Ovary (tissue), 9 donors: ENCODE measurements around the gene FRMD3. TPM values are rescaled to one million over a fixed set of nuclear protein-coding genes. Genes with fewer than 3 reads are reported as not detected.

Experiments used
- DNase-seq, 5 donors: peaks; one replicate each; pipeline ENCODE4 v3.0.0-alpha.2; 2019 to 2020
- H3K27ac ChIP-seq, 2 donors: fragments of 200-600 bp; one replicate each; pipeline versions ENCODE4 v1.5.1 to v1.8.0; 2019 to 2022
- H3K27me3 ChIP-seq: fragments of 200-600 bp; one replicate; pipeline ENCODE4 v1.8.0; 2022
- H3K36me3 ChIP-seq: fragments of 200-600 bp; sonication (generic); one replicate; pipeline ENCODE4 v1.5.1; 2019
- H3K4me1 ChIP-seq: one replicate; pipeline ENCODE4 v1.8.1; 2013; ENCODE audit warnings: mild to moderate bottlenecking, moderate library complexity; ENCODE audit not compliant: insufficient read depth
- H3K4me3 ChIP-seq: fragments of 200-600 bp; sonication (generic); one replicate; pipeline ENCODE4 v1.5.1; 2017
- H3K9me3 ChIP-seq, 2 donors: fragments of 200-600 bp in 1 of 2; sonication (generic) in 1 of 2; one replicate each; pipeline versions ENCODE4 v1.5.1 to v1.8.1; 2013 to 2019; ENCODE audit warnings: mild to moderate bottlenecking in 1 of 2, moderate library complexity in 1 of 2
- EP300 ChIP-seq: sonication (generic); formaldehyde crosslinking; IDR thresholded peaks from one replicate; pipeline ENCODE4 v1.6.1; 2017; ENCODE audit warnings: antibody characterized with exemption
- POLR2A ChIP-seq: fragments of 450-650 bp; IDR thresholded peaks from one replicate; pipeline ENCODE4 v1.6.1; 2017; ENCODE audit warnings: antibody characterized with exemption, mild to moderate bottlenecking, moderate library complexity
- WGBS, 3 donors: extraction: QIAGEN DNeasy Blood & Tissue Kit in 1 of 3; methylation state at CpG; one replicate each; pipeline versions ENCODE4 v1.1.5 to v1.1.7; 2013 to 2017; 5-methylcytosine and 5-hydroxymethylcytosine counted together
- intact Hi-C, 4 donors: fragments of 100-400 bp; cut with DNase I; formaldehyde crosslinking; loops; one replicate each; pipeline versions ENCODE4 v1.11.0 to v1.15.1; 2022 to 2023
- polyA plus RNA-seq, 2 donors: library from polyadenylated mRNA; stranded (reverse); fragments of 200-250 nt in 1 of 2; fragments of 350-450 nt in 1 of 2; fragmentation: Illumina TruSeq in 1 of 2; extraction: RNeasy Lipid Tissue Mini Kit (QIAGEN cat#74804) in 1 of 2; gene quantifications; one replicate each; pipeline ENCODE4 v1.2.3, GENCODE V29; 2013 to 2014
- total RNA-seq, 7 donors: library from RNA; depleted of rRNA in 2 of 7; stranded (reverse); fragments of >200 nt in 2 of 7; fragmentation: NEBNext Ultra II Directional in 3 of 7; extraction: Animal tissue kit (Norgen Biotek cat#: 25700) in 3 of 7; gene quantifications; one replicate each; pipeline versions ENCODE4 v1.1.0 to v1.2.4, GENCODE V29; 2016 to 2023
- TF ChIP-seq, protein P1 (sequence below), 3 donors: fragments of 450-650 bp in 2 of 3; fragments of 200-600 bp in 1 of 3; IDR thresholded peaks; one replicate each; pipeline versions ENCODE4 v1.5.1 to v1.8.0; 2016 to 2022; ENCODE audit warnings: antibody characterized with exemption in 3 of 3, mild to moderate bottlenecking in 1 of 3
- donor health status: DM: no; HTN: no; CAD: no; lungs with moderate emphysema.
- donor health status: DM: no; HTN: no; CAD: no.
- donor health status: Bipolar disorder and iron deficiency.
- donor health status: DM: yes; HTN: yes; CAD: no.
- donor health status: DM: no; HTN: no; CAD: no.
- donor health status: DM: yes; HTN: yes; CAD: no.

Gene FRMD3
- total and polyA plus RNA-seq, 9 donors = 0.83 to 9.1 (median 4.2) TPM

DNA sequence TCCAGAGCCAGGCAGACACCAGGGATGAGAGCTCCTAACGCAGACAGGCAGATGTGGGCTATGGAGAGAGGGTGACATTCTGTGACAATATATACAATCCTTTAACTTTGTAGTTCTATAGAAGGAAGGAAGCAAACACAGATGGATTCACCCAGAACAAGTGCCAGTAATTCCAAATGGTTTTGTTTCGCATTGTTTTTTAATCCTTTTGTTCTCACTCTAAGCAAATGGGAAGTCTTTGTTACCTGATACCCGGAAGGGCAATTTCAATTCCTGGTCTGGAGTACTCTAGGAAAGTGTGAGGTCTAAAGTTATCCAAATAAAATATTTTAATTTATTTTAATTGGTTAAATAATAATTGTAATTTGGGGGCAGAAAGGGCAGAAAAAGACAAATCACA lies 2.5 kb downstream of the FRMD3 start:
- TF ChIP-seq, protein P1, sequence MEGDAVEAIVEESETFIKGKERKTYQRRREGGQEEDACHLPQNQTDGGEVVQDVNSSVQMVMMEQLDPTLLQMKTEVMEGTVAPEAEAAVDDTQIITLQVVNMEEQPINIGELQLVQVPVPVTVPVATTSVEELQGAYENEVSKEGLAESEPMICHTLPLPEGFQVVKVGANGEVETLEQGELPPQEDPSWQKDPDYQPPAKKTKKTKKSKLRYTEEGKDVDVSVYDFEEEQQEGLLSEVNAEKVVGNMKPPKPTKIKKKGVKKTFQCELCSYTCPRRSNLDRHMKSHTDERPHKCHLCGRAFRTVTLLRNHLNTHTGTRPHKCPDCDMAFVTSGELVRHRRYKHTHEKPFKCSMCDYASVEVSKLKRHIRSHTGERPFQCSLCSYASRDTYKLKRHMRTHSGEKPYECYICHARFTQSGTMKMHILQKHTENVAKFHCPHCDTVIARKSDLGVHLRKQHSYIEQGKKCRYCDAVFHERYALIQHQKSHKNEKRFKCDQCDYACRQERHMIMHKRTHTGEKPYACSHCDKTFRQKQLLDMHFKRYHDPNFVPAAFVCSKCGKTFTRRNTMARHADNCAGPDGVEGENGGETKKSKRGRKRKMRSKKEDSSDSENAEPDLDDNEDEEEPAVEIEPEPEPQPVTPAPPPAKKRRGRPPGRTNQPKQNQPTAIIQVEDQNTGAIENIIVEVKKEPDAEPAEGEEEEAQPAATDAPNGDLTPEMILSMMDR (IDR thresholded peaks at IDR 0.05) = no peak
- TF ChIP-seq EP300 (no peak), POLR2A (no peak)
- Histone ChIP-seq H3K27ac (no peak overlapping the region), H3K9me3 (no peaks in the 10 kb centered on the region), H3K4me1 (peaks cover 2% of the 10 kb centered on the region), H3K27me3 (no peaks in the 10 kb centered on the region), H3K36me3 (no peaks in the 10 kb centered on the region), H3K4me3 (no peak overlapping the region)
- intact Hi-C loops = loop anchor here in 1 of 4 donors (10.0 kb wide), 1 partner anchor 321 kb away; no protein-coding TSS in a partner anchor
- DNase-seq = no peak
- 82 to 91% (median 86%) methylated on average over 3 of the region's 3 CpGs for WGBS, 3 donors

DNA sequence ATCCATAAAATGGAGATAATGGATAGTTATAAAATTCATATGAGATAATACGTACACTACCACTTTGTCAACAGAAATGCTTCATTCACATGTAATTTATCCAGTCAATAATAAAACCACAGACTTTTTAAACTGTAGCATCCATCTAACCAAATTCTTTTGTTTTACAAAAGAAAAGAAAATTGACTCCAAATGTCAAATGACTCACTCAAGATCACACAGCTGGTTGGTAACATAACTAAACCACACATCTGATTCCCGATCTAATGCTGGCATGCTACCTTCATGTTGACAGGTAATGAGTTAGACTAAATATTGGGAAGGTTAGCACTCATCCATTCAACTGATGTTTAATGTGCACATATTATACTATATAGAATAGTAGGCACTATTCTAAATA lies 4.9 kb downstream of the FRMD3 start:
- no peaks in the 10 kb centered on the region for H3K27me3 ChIP-seq
- H3K27ac ChIP-seq = no peak overlapping the region
- DNase-seq = no peak
- H3K4me3 ChIP-seq = no peak overlapping the region
- intact Hi-C loops = loop anchor here in 1 of 4 donors (10.0 kb wide), 1 partner anchor 318 kb away; no protein-coding TSS in a partner anchor
- H3K4me1 ChIP-seq = peaks cover 2% of the 10 kb centered on the region
- no peaks in the 10 kb centered on the region for H3K36me3 ChIP-seq
- TF ChIP-seq POLR2A (no peak), EP300 (no peak)
- TF ChIP-seq, protein P1 (IDR thresholded peaks at IDR 0.05) = no peak
- 89 to 92% (median 89%) methylated on average over 2 of the region's 2 CpGs for WGBS, 3 donors
- H3K9me3 ChIP-seq = no peaks in the 10 kb centered on the region

DNA sequence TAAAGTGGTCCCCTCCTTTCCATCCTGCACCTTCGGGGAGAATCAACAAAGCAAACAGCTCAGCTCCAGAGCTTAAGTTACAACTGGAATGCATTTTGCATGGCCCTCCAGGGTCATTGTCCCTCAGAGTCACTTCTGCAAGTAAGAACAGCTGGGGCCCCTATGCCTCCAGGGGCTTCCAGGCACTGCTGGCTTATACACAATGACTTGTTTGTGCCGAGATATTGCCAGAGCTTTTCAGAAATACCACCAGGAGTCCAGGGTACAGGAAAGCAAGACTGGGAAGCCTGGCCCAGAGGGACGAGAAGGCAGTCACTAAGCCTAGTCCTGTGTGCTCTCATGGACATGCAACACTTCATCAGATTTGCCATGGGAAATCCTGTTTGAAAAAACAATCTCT lies 11.3 kb downstream of the FRMD3 start:
- no peak for TF ChIP-seq EP300
- TF ChIP-seq, protein P1 (IDR thresholded peaks at IDR 0.05) = no peak
- TF ChIP-seq POLR2A = no peak
- no peak for DNase-seq
- WGBS, 3 donors = 69 to 85% (median 82%) methylated on average over 3 of the region's 3 CpGs
- no peaks in the 10 kb centered on the region for H3K9me3 ChIP-seq
- no peak overlapping the region for H3K4me3 ChIP-seq
- intact Hi-C loops = no loop called here
- no peak overlapping the region for H3K27ac ChIP-seq
- H3K4me1 ChIP-seq = no peaks in the 10 kb centered on the region
- no peaks in the 10 kb centered on the region for H3K36me3 ChIP-seq
- H3K27me3 ChIP-seq = no peaks in the 10 kb centered on the region

DNA sequence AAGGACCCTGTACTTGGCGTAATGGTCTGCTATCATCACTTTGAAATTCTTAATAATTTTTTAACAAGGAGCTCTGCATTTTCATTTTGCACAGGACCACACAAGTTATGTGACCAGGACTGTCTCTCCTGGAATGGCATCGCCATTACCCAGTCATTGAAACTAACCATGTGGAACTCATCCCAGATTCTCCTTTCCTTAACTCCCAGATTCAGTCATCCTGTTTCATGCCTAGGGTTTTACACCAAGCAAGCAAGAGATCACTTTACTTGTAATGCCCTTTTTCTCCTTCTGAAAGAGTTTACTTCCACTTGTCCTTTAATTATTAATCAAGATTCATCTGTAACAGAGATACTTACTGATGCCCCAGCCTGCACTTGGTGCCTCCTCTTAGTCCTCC lies 12.0 kb downstream of the FRMD3 start:
- WGBS, 3 donors = 94 to 98% (median 97%) methylated on average over 2 of the region's 2 CpGs
- Histone ChIP-seq H3K27me3 (no peaks in the 10 kb centered on the region), H3K36me3 (no peaks in the 10 kb centered on the region), H3K4me1 (no peaks in the 10 kb centered on the region), H3K9me3 (no peaks in the 10 kb centered on the region), H3K27ac (no peak overlapping the region), H3K4me3 (no peak overlapping the region)
- no peak for DNase-seq
- TF ChIP-seq POLR2A (no peak), EP300 (no peak)
- TF ChIP-seq, protein P1 (IDR thresholded peaks at IDR 0.05) = no peak
- intact Hi-C loops = no loop called here
